Smooth muscle cell of the coronary artery (primary cell): Measurements from ENCODE around the gene CRNN. TPM values are rescaled to one million over a fixed set of nuclear protein-coding genes. Genes with fewer than 3 reads are reported as not detected.

ENCODE experiments used
- total RNA-seq: library from RNA; depleted of rRNA; stranded (reverse); fragments of >200 nt; gene quantifications from 2 replicates; pipeline ENCODE4 v1.2.3, GENCODE V29; 2014; ENCODE audit warnings: low replicate concordance

Gene CRNN
- total RNA-seq, result not detected in 2 replicates

DNA sequence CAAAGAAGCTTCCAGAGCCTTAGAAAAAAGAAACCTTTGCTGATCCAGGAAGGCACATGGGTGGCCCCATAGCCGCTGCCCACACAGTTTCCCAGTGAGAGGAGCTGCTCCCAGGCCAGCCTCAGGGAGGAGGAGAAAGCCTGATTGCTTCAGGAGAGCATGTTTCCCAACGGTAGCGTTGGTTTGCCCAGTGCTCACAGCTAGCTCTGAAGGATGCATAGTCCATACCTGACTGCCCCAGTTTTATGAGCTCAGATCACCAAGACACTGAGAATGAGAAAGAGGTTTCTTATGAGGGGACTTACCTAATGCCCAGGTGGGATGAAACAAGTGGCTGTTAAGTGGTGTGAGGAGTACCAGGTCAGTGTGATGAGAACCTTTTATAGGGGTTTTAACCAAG, at the start of gene CRNN:
CRNN (minus strand) TSS at position 355 of the 400 bp plus-strand sequence. CDS start 2,030 bp downstream, outside the sequence.

DNA sequence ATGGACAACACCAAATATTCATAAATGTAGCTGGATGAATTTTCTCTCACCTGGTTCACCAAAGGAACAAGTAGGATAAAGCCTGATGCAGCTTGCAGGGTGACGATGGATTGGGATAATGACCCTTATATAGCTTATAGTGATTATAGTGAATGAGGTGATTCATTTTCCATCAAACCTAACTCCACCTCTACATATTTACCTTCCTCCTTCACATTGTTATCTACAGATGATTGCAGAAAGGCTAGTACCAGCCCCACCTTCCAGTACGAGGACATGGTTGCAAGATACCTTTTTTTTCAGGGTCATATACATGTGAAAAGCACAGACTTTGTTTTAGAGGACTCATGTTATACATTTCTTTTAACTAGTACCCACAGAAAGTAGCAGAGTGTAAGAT, 54.2 kb downstream of the CRNN start, which contains the start of gene FLG2:
FLG2 (minus strand) TSS at position 101 of the 400 bp plus-strand sequence. CDS start 1,122 bp downstream, outside the sequence.

Other genes with a start within 250 kb of the CRNN start
- not detected in 2 replicates for gene HRNR, start 190.1 kb downstream of the CRNN start, total RNA-seq
- not detected in 2 replicates for gene FLG, start 89.0 kb downstream of the CRNN start, total RNA-seq
- gene FLG2, start 54.3 kb downstream of the CRNN start, total RNA-seq, result not detected in 2 replicates
- not detected in 2 replicates for gene LCE5A, start 96.5 kb upstream of the CRNN start, total RNA-seq
- gene CRCT1, start 100.2 kb upstream of the CRNN start, total RNA-seq, result not detected in 2 replicates
- gene LCE3E, start 152.5 kb upstream of the CRNN start, total RNA-seq, result not detected in 2 replicates
- gene LCE3D, start 166.3 kb upstream of the CRNN start, total RNA-seq, result not detected in 2 replicates
- gene LCE3C, start 186.0 kb upstream of the CRNN start, total RNA-seq, result not detected in 2 replicates
- not detected in 2 replicates for gene LCE3B, start 199.5 kb upstream of the CRNN start, total RNA-seq
- not detected in 2 replicates for gene LCE3A, start 208.8 kb upstream of the CRNN start, total RNA-seq
- gene LCE2D, start 249.1 kb upstream of the CRNN start, total RNA-seq, result not detected in 2 replicates